ACC112 (cell line): ENCODE measurements around the gene CHRNB1.
A peak's percentile ranks its signal among the peaks of the same experiment; 100 is the strongest.
"Not testable (repeated sequence)": the region's sequence is repeated elsewhere in the genome, so short reads cannot be mapped to it uniquely, and the experiment has no call there.

Experiments used
- H2AFZ ChIP-seq: fragments of 200-600 bp; sonication (generic); one replicate; pipeline ENCODE4 v1.6.0; 2017; ENCODE audit warnings: antibody characterized with exemption, low read length; ENCODE audit not compliant: unreplicated experiment
- H3K27ac ChIP-seq: fragments of 200-600 bp; sonication (generic); 2 replicates; pipeline ENCODE4 v1.5.1; 2014; ENCODE audit warnings: low read depth, mild to moderate bottlenecking, antibody characterized with exemption, low read length, moderate library complexity
- H3K27me3 ChIP-seq: fragments of 200-600 bp; sonication (generic); 2 replicates; pipeline ENCODE4 v1.6.1; 2014; ENCODE audit warnings: mild to moderate bottlenecking, antibody characterized with exemption, low read length, moderate library complexity, mixed read lengths; ENCODE audit not compliant: insufficient read depth
- H3K36me3 ChIP-seq: fragments of 200-600 bp; sonication (generic); 2 replicates; pipeline ENCODE4 v1.6.1; 2016; ENCODE audit warnings: mild to moderate bottlenecking, antibody characterized with exemption, low read length, moderate library complexity, mixed read lengths; ENCODE audit not compliant: insufficient read depth
- H3K4me1 ChIP-seq: fragments of 200-600 bp; sonication (generic); one replicate; pipeline ENCODE4 v1.6.1; 2016; ENCODE audit warnings: low read length, mixed read lengths; ENCODE audit not compliant: insufficient read depth, unreplicated experiment, control insufficient read depth
- H3K4me3 ChIP-seq: fragments of 200-600 bp; sonication (generic); 2 replicates; pipeline ENCODE4 v1.5.1; 2014; ENCODE audit warnings: mild to moderate bottlenecking, low read depth, low read length
- H3K79me2 ChIP-seq: fragments of 200-600 bp; sonication (generic); one replicate; pipeline ENCODE4 v1.6.0; 2016; ENCODE audit warnings: low read length; ENCODE audit not compliant: control insufficient read depth, unreplicated experiment, insufficient read depth

Gene CHRNB1

DNA sequence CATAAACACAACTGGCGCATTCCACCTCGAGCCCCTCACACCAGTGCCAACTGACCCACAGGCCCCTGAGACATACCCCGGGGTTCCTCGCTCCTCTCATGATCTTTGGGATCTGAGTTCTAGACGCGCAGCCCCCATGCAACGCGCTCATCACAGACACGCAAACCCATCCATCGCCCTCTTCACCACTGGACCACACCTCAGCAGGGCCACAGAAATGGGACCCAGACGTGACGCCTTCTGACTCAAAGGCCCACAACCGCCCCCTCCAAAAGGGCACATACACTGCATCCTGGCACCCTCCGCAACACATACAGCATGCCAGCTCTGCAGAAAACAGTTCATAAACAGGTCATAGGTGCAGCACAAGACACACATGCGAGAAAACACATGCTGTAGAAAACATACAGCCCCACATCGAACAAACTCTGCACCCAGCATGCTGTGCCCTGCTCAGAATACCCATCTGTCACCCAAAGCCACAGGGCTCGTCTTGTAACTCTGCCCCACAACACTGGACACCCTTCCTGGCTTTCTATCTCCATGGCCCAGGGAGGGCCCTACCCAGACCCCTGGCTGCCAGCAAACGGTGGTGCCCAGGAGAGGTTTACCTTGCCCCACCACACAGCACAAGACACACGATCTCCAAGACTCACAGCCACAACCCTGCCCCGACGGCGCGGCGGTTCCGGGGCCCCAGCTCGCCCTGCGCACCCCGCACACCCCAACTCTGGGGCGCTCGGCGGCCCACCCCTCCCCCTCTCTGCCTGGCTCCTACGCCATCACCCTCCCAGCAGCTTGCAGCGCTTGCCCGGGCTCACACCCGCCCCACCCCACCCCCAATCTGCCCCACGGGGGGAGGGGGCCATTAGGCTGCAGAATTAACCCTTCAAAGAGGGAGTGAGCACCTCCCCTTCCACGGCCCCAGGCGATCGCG is 33.7 kb downstream of the CHRNB1 start:
- Histone ChIP-seq H3K79me2 (peaks cover 58% of the 10 kb centered on the region), H3K4me1 (peaks cover 39% of the 10 kb centered on the region), H3K4me3 (peak overlapping the region; percentile 81), H3K27me3 (no peaks in the 10 kb centered on the region), H3K36me3 (no peaks in the 10 kb centered on the region), H3K27ac (peak overlapping the region; percentile 79), H2AFZ (peak overlapping the region; percentile 84)

DNA sequence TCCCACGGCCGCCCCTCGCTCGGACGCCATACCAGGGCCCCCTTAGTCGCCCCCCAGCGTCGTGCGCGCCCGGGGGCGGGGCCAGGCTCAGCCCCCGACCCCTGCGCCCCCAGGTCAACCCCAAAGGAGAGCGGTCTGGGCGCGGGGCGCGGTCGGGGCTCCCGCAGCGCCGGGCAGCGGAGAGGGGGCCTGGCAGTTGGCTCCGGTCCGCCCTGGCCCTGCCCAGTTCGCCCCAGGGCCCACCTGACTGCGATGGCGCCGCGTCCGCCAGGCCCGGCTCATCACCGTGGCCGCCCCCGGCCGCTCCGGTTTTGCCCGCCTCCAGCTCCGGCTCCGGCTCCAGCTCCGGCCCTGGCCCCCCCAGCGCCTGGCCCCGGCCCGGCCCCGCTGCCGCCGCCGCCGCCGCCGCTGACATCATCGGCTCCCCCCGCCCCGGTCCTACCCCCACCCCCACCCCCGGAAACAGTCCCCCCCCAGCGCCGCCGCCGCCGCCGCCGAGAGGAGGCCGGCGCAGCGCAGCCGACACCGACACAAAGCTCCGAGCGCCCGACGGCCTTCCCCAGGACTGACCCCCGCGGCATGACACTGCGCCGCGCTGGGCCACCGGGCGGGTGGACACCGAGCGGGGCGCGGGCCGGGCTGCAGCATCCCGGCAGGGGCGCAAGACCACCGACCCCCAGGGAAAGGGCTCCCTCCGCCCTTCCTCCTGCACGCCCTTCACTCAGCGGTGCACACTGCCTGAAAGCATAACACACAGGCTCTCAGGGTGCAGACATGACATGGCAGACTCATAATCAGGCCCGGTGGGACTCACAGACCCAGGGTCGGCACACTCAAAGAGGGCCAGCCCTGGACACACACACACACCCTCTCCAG is 34.6 kb downstream of the CHRNB1 start, which contains the start of gene ZBTB4:
Gene ZBTB4 (minus strand): TSS at position 419 of the 876 bp plus-strand sequence. CDS start 12,830 bp downstream, outside the sequence.
- Histone ChIP-seq H3K27ac (peak within 1 kb of the TSS; percentile 79), H3K4me3 (peak within 1 kb of the TSS; percentile 81), H3K79me2 (peaks cover 51% of the 10 kb centered on the region), H3K36me3 (no peaks in the 10 kb centered on the region), H3K4me1 (peaks cover 39% of the 10 kb centered on the region), H3K27me3 (no peaks in the 10 kb centered on the region), H2AFZ (peak within 1 kb of the TSS; percentile 84)

DNA sequence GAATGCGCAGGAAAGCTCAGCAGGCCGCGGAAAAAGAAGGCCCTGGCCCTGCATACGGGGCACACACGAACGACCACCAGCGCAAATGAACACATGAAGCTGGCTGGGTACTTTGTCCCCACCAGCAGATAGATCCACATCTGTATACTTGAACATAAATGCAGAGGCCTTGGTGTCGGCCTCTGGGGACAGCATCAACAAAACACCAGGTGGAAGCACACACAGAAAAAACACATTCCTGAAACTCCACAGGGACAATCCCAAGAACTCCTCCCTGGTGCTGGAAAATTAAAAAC is 35.2 kb downstream of the CHRNB1 start:
- Histone ChIP-seq H2AFZ (peak overlapping the region; percentile 70), H3K27ac (peak overlapping the region; percentile 22; the same call in 1 of the 2 replicates), H3K4me3 (peak overlapping the region; percentile 81), H3K79me2 (peaks cover 51% of the 10 kb centered on the region), H3K27me3 (no peaks in the 10 kb centered on the region), H3K4me1 (peaks cover 39% of the 10 kb centered on the region), H3K36me3 (no peaks in the 10 kb centered on the region)

DNA sequence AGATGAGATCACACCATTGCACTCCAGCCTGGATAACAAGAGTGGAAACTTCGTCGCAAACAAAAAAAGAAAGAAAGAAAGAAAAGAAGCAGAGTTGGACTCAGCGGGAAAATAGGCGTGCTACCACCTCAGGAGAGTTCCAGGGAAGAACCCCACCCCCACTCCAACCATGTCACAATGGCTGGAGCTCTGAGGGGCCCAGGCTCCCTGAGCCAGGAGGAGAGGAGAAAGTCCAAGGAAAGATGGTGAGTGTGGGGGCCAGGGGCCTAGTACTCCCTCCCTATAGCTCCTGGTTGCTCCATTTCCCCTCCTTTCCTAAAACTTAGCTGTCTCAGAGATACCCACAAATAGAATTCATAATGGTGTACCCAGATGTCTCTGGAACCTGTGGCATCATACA is 36.4 kb downstream of the CHRNB1 start, which contains the start of gene SLC35G6:
Gene SLC35G6 (plus strand): TSS at position 172 of the 400 bp plus-strand sequence. CDS start 71 bp downstream, at position 243.
- H3K27me3 ChIP-seq, H3K4me3 ChIP-seq, H3K36me3 ChIP-seq, H3K27ac ChIP-seq, H2AFZ ChIP-seq: not testable (repeated sequence)
- Histone ChIP-seq H3K79me2 (peaks cover 49% of the 10 kb centered on the region), H3K4me1 (peaks cover 32% of the 10 kb centered on the region)

DNA sequence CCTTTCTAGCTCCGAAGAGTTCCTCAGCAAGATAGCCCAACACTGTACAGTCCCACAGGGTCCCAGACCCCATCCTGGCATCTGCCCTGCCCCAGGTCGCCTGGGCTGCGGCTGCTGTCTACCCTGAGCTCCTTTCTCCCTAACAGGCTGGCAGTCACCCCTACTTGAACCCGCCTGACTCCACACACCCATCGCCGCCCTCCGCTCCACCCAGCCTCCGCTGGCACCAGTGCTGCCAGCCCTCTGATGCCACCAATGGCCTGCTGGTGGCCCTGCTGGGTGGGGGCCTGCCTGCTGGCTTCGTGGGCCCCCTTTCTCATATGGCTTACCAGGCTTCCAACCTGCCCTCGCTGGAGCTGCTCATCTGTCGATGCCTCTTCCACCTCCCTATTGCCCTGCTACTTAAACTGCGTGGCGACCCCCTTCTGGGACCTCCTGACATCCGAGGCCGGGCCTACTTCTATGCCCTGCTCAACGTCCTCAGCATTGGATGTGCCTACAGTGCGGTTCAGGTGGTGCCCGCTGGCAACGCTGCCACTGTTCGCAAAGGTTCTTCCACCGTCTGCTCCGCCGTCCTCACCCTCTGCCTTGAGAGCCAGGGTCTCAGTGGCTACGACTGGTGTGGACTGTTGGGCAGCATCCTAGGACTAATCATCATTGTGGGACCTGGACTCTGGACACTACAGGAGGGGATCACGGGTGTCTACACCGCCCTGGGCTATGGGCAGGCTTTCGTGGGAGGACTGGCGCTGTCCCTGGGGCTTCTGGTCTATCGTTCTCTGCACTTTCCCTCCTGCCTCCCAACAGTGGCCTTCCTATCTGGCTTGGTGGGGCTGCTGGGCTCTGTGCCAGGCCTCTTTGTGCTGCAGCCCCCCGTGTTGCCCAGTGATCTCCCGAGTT is 37.2 kb downstream of the CHRNB1 start:
- peaks cover 49% of the 10 kb centered on the region for H3K79me2 ChIP-seq
- H3K27ac ChIP-seq: peak overlapping the region; percentile 97; the same call in 1 of the 2 replicates
- not testable (repeated sequence) for H3K4me3 ChIP-seq, H3K36me3 ChIP-seq, H3K27me3 ChIP-seq, H2AFZ ChIP-seq
- H3K4me1 ChIP-seq: peaks cover 27% of the 10 kb centered on the region

DNA sequence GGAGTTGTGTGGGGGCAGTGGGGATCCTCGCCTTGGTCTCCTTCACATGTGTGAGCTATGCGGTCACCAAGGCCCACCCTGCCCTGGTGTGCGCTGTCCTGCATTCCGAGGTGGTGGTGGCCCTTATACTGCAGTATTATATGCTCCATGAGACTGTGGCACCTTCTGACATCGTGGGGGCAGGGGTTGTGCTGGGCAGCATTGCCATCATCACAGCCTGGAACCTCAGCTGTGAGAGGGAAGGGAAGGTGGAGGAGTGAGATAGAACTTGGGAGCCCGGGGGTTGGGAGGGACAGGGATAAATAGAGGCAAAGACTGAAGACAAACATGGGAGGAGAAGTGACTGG is 37.9 kb downstream of the CHRNB1 start:
- not testable (repeated sequence) for H2AFZ ChIP-seq, H3K27me3 ChIP-seq
- peaks cover 12% of the 10 kb centered on the region; the same call in 1 of the 2 replicates for H3K36me3 ChIP-seq
- peak overlapping the region; percentile 97 for H3K27ac ChIP-seq
- peaks cover 49% of the 10 kb centered on the region for H3K79me2 ChIP-seq
- H3K4me3 ChIP-seq: peak overlapping the region; percentile 81
- H3K4me1 ChIP-seq: peaks cover 27% of the 10 kb centered on the region

DNA sequence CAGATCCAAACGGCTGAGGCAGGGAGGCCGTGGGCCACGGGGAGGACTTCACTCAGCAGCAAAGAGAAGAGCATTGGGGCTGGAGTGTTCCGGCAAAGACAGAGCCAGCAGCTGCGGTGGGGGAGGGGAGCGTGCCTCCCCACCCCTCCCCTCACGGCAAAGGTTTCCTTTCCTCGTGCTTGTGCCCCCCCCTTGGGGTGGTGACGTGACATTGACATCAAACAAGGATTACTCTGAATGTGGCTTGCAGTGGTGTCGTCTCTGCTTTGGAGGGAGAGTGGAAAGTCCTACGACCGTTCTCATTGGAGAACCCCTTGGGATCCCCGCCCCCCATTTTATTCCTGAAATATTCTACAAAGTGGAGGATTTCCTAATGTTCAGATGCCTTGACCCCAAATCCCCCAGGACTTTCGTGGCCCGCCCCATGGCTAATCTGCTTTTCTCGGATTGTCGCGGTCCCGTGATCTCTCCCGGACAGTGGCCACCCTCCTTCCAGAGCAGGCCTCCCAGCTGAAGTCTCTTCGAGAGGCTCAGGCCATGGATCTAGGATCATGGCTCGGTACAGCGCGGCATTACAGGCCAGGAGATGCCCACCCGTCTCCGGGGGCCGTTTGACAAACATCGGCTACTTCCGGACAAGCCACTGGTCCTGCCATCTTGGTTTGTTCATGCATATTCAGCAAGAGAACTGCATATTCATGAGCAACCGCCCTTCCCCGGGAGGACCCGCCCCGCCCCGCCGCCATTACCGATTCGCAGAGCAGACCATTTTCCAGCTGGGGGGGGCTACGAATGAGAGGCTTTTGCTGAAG is 38.6 kb downstream of the CHRNB1 start:
- peaks cover 13% of the 10 kb centered on the region; the same call in 1 of the 2 replicates for H3K36me3 ChIP-seq
- peak overlapping the region; percentile 81 for H3K4me3 ChIP-seq
- peak overlapping the region; percentile 97 for H3K27ac ChIP-seq
- peaks cover 22% of the 10 kb centered on the region for H3K4me1 ChIP-seq
- H3K79me2 ChIP-seq: peaks cover 46% of the 10 kb centered on the region
- peak overlapping the region; percentile 87 for H2AFZ ChIP-seq
- no peaks in the 10 kb centered on the region for H3K27me3 ChIP-seq

DNA sequence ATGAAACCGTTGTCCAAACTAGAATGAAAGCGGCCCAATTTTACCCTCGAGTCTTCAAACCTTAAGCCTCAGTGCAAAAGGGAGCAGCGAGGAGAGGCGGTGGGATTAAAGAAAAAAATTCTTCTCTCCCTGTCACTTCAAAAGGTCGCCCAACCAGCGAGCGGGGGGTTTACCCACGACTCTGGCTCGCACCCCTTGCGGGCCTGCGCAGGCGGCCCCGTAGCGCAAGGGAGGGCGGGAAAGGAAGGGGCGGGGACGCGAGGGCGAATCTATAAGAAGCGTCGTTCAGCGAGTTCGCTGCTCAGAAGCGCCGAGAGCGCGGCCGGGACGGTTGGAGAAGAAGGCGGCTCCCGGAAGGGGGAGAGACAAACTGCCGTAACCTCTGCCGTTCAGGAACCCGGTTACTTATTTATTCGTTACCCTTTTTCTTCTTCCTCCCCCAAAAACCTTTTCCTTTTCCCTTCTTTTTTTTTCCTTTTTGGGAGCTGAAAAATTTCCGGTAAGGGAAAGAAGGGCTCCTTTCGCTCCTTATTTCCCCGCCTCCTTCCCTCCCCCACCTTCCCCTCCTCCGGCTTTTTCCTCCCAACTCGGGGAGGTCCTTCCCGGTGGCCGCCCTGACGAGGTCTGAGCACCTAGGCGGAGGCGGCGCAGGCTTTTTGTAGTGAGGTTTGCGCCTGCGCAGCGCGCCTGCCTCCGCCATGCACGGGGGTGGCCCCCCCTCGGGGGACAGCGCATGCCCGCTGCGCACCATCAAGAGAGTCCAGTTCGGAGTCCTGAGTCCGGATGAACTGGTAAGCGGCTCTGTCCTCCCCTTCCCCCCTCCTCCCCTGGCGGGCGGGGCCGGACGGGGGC is 39.4 kb downstream of the CHRNB1 start, which contains the start of gene POLR2A:
Gene POLR2A (plus strand): TSS at position 300 of the 852 bp plus-strand sequence.
- Histone ChIP-seq H3K79me2 (peaks cover 46% of the 10 kb centered on the region), H3K27ac (peak within 1 kb of the TSS; percentile 97), H3K27me3 (no peaks in the 10 kb centered on the region), H3K4me3 (peak within 1 kb of the TSS; percentile 81), H3K4me1 (peaks cover 29% of the 10 kb centered on the region), H2AFZ (peak within 1 kb of the TSS; percentile 87), H3K36me3 (peaks cover 13% of the 10 kb centered on the region; the same call in 1 of the 2 replicates)
